Ovary (tissue), 9 donors: ENCODE measurements around the gene NAA20. TPM values are rescaled to one million over a fixed set of nuclear protein-coding genes. Genes with fewer than 3 reads are reported as not detected.

Source experiments
- DNase-seq, 5 donors: peaks; one replicate each; pipeline ENCODE4 v3.0.0-alpha.2; 2019 to 2020
- H3K27ac ChIP-seq, 2 donors: fragments of 200-600 bp; one replicate each; pipeline versions ENCODE4 v1.5.1 to v1.8.0; 2019 to 2022
- H3K27me3 ChIP-seq: fragments of 200-600 bp; one replicate; pipeline ENCODE4 v1.8.0; 2022
- H3K36me3 ChIP-seq: fragments of 200-600 bp; sonication (generic); one replicate; pipeline ENCODE4 v1.5.1; 2019
- H3K4me1 ChIP-seq: one replicate; pipeline ENCODE4 v1.8.1; 2013; ENCODE audit warnings: mild to moderate bottlenecking, moderate library complexity; ENCODE audit not compliant: insufficient read depth
- H3K4me3 ChIP-seq: fragments of 200-600 bp; sonication (generic); one replicate; pipeline ENCODE4 v1.5.1; 2017
- H3K9me3 ChIP-seq, 2 donors: fragments of 200-600 bp in 1 of 2; sonication (generic) in 1 of 2; one replicate each; pipeline versions ENCODE4 v1.5.1 to v1.8.1; 2013 to 2019; ENCODE audit warnings: mild to moderate bottlenecking in 1 of 2, moderate library complexity in 1 of 2
- EP300 ChIP-seq: sonication (generic); formaldehyde crosslinking; IDR thresholded peaks from one replicate; pipeline ENCODE4 v1.6.1; 2017; ENCODE audit warnings: antibody characterized with exemption
- POLR2A ChIP-seq: fragments of 450-650 bp; IDR thresholded peaks from one replicate; pipeline ENCODE4 v1.6.1; 2017; ENCODE audit warnings: antibody characterized with exemption, mild to moderate bottlenecking, moderate library complexity
- WGBS, 3 donors: extraction: QIAGEN DNeasy Blood & Tissue Kit in 1 of 3; methylation state at CpG; one replicate each; pipeline versions ENCODE4 v1.1.5 to v1.1.7; 2013 to 2017; 5-methylcytosine and 5-hydroxymethylcytosine counted together
- intact Hi-C, 4 donors: fragments of 100-400 bp; cut with DNase I; formaldehyde crosslinking; loops; one replicate each; pipeline versions ENCODE4 v1.11.0 to v1.15.1; 2022 to 2023
- polyA plus RNA-seq, 2 donors: library from polyadenylated mRNA; stranded (reverse); fragments of 200-250 nt in 1 of 2; fragments of 350-450 nt in 1 of 2; fragmentation: Illumina TruSeq in 1 of 2; extraction: RNeasy Lipid Tissue Mini Kit (QIAGEN cat#74804) in 1 of 2; gene quantifications; one replicate each; pipeline ENCODE4 v1.2.3, GENCODE V29; 2013 to 2014
- total RNA-seq, 7 donors: library from RNA; depleted of rRNA in 2 of 7; stranded (reverse); fragments of >200 nt in 2 of 7; fragmentation: NEBNext Ultra II Directional in 3 of 7; extraction: Animal tissue kit (Norgen Biotek cat#: 25700) in 3 of 7; gene quantifications; one replicate each; pipeline versions ENCODE4 v1.1.0 to v1.2.4, GENCODE V29; 2016 to 2023
- TF ChIP-seq, protein P1 (sequence below), 3 donors: fragments of 450-650 bp in 2 of 3; fragments of 200-600 bp in 1 of 3; IDR thresholded peaks; one replicate each; pipeline versions ENCODE4 v1.5.1 to v1.8.0; 2016 to 2022; ENCODE audit warnings: antibody characterized with exemption in 3 of 3, mild to moderate bottlenecking in 1 of 3
- donor health status: DM: no; HTN: no; CAD: no; lungs with moderate emphysema.
- donor health status: DM: no; HTN: no; CAD: no.
- donor health status: Bipolar disorder and iron deficiency.
- donor health status: DM: yes; HTN: yes; CAD: no.
- donor health status: DM: no; HTN: no; CAD: no.
- donor health status: DM: yes; HTN: yes; CAD: no.

NAA20 gene
- total and polyA plus RNA-seq, 9 donors, result 19.4 to 67.6 (median 46.1) TPM

DNA sequence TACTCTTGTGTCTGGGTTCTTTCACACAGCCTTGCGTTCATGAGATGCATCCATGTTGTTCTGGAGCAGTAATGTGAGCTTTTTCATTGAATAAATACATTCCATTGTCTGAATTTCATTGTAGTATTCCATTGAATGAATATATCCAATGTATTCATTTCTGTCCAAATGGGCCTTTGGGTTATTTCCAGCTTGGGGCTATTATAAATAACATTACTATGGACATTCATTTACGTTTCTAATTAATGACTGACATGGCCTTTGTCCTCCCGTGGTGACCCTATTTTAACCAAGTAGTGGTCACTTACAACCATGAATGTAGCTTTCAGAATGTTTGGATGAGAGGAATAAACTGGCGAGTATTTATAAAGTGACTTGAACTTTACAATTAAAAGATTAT lies 30.1 kb upstream of the NAA20 start:
- H3K27ac ChIP-seq, result no peak overlapping the region
- H3K4me1 ChIP-seq, result peaks cover 3% of the 10 kb centered on the region
- TF ChIP-seq, protein P1, sequence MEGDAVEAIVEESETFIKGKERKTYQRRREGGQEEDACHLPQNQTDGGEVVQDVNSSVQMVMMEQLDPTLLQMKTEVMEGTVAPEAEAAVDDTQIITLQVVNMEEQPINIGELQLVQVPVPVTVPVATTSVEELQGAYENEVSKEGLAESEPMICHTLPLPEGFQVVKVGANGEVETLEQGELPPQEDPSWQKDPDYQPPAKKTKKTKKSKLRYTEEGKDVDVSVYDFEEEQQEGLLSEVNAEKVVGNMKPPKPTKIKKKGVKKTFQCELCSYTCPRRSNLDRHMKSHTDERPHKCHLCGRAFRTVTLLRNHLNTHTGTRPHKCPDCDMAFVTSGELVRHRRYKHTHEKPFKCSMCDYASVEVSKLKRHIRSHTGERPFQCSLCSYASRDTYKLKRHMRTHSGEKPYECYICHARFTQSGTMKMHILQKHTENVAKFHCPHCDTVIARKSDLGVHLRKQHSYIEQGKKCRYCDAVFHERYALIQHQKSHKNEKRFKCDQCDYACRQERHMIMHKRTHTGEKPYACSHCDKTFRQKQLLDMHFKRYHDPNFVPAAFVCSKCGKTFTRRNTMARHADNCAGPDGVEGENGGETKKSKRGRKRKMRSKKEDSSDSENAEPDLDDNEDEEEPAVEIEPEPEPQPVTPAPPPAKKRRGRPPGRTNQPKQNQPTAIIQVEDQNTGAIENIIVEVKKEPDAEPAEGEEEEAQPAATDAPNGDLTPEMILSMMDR (IDR thresholded peaks at IDR 0.05), result no peak
- TF ChIP-seq EP300 (no peak), POLR2A (no peak)
- no peaks in the 10 kb centered on the region for H3K27me3 ChIP-seq
- no peak overlapping the region for H3K4me3 ChIP-seq
- whole genome bisulfite sequencing, 3 donors, result 73 to 88% (median 82%) methylated on average over 4 of the region's 4 CpGs
- no peaks in the 10 kb centered on the region for H3K9me3 ChIP-seq
- no peaks in the 10 kb centered on the region for H3K36me3 ChIP-seq
- intact Hi-C loops, result no loop called here
- no peak for DNase-seq

DNA sequence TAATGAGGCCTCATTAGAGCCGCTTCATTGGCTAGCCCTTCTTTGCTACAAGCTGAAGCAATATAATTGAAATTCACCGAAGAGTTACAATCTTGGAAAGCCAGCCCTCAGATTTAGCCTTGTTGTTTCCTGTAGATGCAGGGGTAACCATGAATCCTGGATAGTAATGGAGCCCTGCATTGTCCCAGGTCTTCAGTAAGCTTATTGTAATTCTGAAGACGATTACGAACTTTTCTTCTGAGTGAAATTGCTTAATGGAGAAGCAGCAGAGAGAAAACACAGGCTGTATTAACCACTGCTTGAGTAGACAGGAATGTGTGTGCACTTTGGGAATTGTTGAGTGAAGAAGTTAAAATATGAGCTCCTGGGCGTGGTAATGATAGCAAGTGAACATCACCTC lies 26.3 kb upstream of the NAA20 start:
- Histone ChIP-seq H3K9me3 (no peaks in the 10 kb centered on the region), H3K4me1 (peaks cover 7% of the 10 kb centered on the region), H3K4me3 (no peak overlapping the region), H3K36me3 (no peaks in the 10 kb centered on the region), H3K27ac (no peak overlapping the region), H3K27me3 (no peaks in the 10 kb centered on the region)
- TF ChIP-seq, protein P1 (IDR thresholded peaks at IDR 0.05), result no peak
- no peak for TF ChIP-seq EP300
- TF ChIP-seq POLR2A, result no peak
- 72 to 81% (median 78%) methylated on average over 5 of the region's 5 CpGs for WGBS, 3 donors
- intact Hi-C loops, result loop anchor here in 3 of 4 donors (10.0 kb wide), 4 partner anchors 86 to 296 kb away; no protein-coding TSS in a partner anchor
- no peak for DNase-seq

DNA sequence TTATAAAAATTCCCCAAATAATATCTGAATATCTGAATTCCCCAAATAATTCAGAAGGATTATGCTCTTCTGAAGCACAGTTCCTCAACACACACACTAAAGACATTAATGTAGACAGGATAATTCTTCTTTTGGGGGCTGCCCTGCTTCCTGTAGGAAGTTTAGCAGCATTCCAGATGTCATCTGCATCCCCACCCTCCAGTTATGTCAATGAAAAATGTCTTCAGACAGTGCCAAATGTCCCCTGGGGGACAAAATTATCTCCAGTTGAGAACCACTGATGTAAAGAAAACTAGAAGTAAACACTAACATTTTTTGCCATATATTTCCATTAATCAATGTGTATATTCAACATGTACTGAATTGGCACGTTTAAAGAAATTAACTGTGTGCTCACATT lies 25.9 kb upstream of the NAA20 start:
- intact Hi-C loops, result loop anchor here in 3 of 4 donors (10.0 kb wide), 4 partner anchors 87 to 297 kb away; no protein-coding TSS in a partner anchor
- 4 to 14% (median 11%) methylated on average over 1 of the region's 1 CpG for WGBS, 3 donors
- TF ChIP-seq EP300, result no peak
- TF ChIP-seq POLR2A, result no peak
- TF ChIP-seq, protein P1 (IDR thresholded peaks at IDR 0.05), result no peak
- Histone ChIP-seq H3K27me3 (no peaks in the 10 kb centered on the region), H3K9me3 (no peaks in the 10 kb centered on the region), H3K4me3 (no peak overlapping the region), H3K36me3 (no peaks in the 10 kb centered on the region), H3K27ac (no peak overlapping the region), H3K4me1 (peaks cover 7% of the 10 kb centered on the region)
- DNase-seq, result no peak

DNA sequence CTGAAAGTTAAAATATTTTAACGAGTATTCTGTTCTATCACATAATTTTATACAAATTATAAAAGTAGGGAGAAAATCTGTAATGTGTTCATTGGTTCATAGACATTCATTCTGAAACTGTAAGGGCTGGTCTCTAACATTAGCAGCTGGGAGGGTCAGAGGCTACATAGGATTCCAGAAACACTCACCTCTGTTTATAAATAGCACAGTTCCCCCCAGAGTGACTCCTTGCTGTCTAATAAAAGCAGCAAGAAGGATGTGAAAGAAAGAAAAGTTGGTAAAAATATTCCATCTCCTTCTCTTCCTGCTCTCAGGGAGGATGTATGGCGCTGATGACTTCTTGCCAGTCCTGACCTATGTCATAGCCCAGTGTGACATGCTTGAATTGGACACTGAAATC lies 25.3 kb upstream of the NAA20 start:
- no peak for TF ChIP-seq EP300
- TF ChIP-seq, protein P1 (IDR thresholded peaks at IDR 0.05), result no peak
- no peak for TF ChIP-seq POLR2A
- Histone ChIP-seq H3K9me3 (no peaks in the 10 kb centered on the region), H3K36me3 (no peaks in the 10 kb centered on the region), H3K27ac (no peak overlapping the region), H3K4me1 (peaks cover 7% of the 10 kb centered on the region), H3K27me3 (no peaks in the 10 kb centered on the region), H3K4me3 (no peak overlapping the region)
- intact Hi-C loops, result loop anchor here in 3 of 4 donors (2.0 to 10.0 kb wide), 5 partner anchors 17 to 297 kb away; no protein-coding TSS in a partner anchor
- 45 to 66% (median 48%) methylated on average over 2 of the region's 2 CpGs for WGBS, 3 donors
- DNase-seq, result no peak
